Measurements from ENCODE around the gene SGMS1.
"Not testable (repeated sequence)": the region's sequence is repeated elsewhere in the genome, so short reads cannot be mapped to it uniquely, and the experiment has no call there.

Gene SGMS1

GRCh38 chr10:50528206-50528605, 95.5 kb downstream of the SGMS1 start:
- DNase-seq = no peak

- no peak for DNase-seq
These were observed 96.2 kb downstream of the SGMS1 start for GRCh38 chr10:50527442-50528043.

GRCh38 chr10:50526185-50526584, 97.6 kb downstream of the SGMS1 start:
- no peak for DNase-seq

- no peak for DNase-seq
These were observed 100.4 kb downstream of the SGMS1 start for GRCh38 chr10:50523357-50523756.

- DNase-seq = no peak
These were observed 100.8 kb downstream of the SGMS1 start for GRCh38 chr10:50522908-50523307.

GRCh38 chr10:50520115-50520514, 103.6 kb downstream of the SGMS1 start:
- no peak for DNase-seq

GRCh38 chr10:50517626-50518025, 106.1 kb downstream of the SGMS1 start:
- no peak for DNase-seq

GRCh38 chr10:50516171-50516570, 107.6 kb downstream of the SGMS1 start:
- DNase-seq = no peak

GRCh38 chr10:50515420-50515819, 108.3 kb downstream of the SGMS1 start:
- DNase-seq = no peak

GRCh38 chr10:50514995-50515394, 108.8 kb downstream of the SGMS1 start:
- DNase-seq = no peak

- DNase-seq = no peak
These were observed 109.8 kb downstream of the SGMS1 start for GRCh38 chr10:50513956-50514355.

- DNase-seq = no peak
These were observed 110.9 kb downstream of the SGMS1 start for GRCh38 chr10:50512743-50513416.

- DNase-seq = no peak
These were observed 111.6 kb downstream of the SGMS1 start for GRCh38 chr10:50512214-50512595.

- no peak for DNase-seq
These were observed 112.1 kb downstream of the SGMS1 start for GRCh38 chr10:50511492-50512213.

GRCh38 chr10:50510517-50511473, 113.0 kb downstream of the SGMS1 start:
- no peak for DNase-seq

GRCh38 chr10:50508315-50509051, 115.3 kb downstream of the SGMS1 start:
- DNase-seq = no peak

GRCh38 chr10:50506861-50507573, 116.7 kb downstream of the SGMS1 start:
- DNase-seq = no peak

GRCh38 chr10:50504389-50504788, 119.4 kb downstream of the SGMS1 start:
- no peak for DNase-seq

GRCh38 chr10:50503661-50504320, 120.0 kb downstream of the SGMS1 start:
- no peak for DNase-seq

- DNase-seq = not testable (repeated sequence)
These were observed 120.6 kb downstream of the SGMS1 start for GRCh38 chr10:50503156-50503555.

GRCh38 chr10:50501924-50502452, 121.8 kb downstream of the SGMS1 start:
- no peak for DNase-seq
